H9 (cell line): ENCODE results near the gene DRGX. TPM values are rescaled to one million over a fixed set of nuclear protein-coding genes. Genes with fewer than 3 reads are reported as not detected.

ENCODE experiments used
- DNase-seq: peaks from one replicate; pipeline ENCODE4 v3.0.0-alpha.2; 2017
- H2AFZ ChIP-seq: one replicate; pipeline ENCODE4 v1.6.1; 2013; ENCODE audit warnings: mild to moderate bottlenecking, low read length, control low read depth, moderate library complexity
- H2AK5ac ChIP-seq: 2 replicates; pipeline ENCODE4 v1.6.1; 2013; ENCODE audit warnings: low read length, control low read depth, mixed read lengths; ENCODE audit not compliant: insufficient read length
- H2BK120ac ChIP-seq: one replicate; pipeline ENCODE4 v1.6.1; 2013; ENCODE audit warnings: low read depth, mild to moderate bottlenecking, low read length, control low read depth, inconsistent platforms; ENCODE audit not compliant: poor library complexity, severe bottlenecking
- H2BK12ac ChIP-seq: 2 replicates; pipeline ENCODE4 v1.6.1; 2013; ENCODE audit warnings: low read length, control low read depth, mixed read lengths, low read depth; ENCODE audit not compliant: insufficient read length
- H2BK15ac ChIP-seq: 2 replicates; pipeline ENCODE4 v1.6.1; 2013; ENCODE audit warnings: low read depth, low read length, control low read depth
- H2BK20ac ChIP-seq: one replicate; pipeline ENCODE4 v1.6.1; 2013; ENCODE audit warnings: low read depth, mild to moderate bottlenecking, low read length, control low read depth, inconsistent platforms; ENCODE audit not compliant: poor library complexity, severe bottlenecking
- H2BK5ac ChIP-seq: 2 replicates; pipeline ENCODE4 v1.6.1; 2013; ENCODE audit warnings: low read length, control low read depth, mixed read lengths; ENCODE audit not compliant: insufficient read length
- H3K14ac ChIP-seq: 2 replicates; pipeline ENCODE4 v1.6.1; 2013; ENCODE audit warnings: low read length, control low read depth; ENCODE audit not compliant: insufficient read depth
- H3K18ac ChIP-seq: 2 replicates; pipeline ENCODE4 v1.6.1; 2013; ENCODE audit warnings: low read depth, mild to moderate bottlenecking, mixed read lengths, low read length, control low read depth; ENCODE audit not compliant: insufficient read length
- H3K23ac ChIP-seq: 2 replicates; pipeline ENCODE4 v1.6.1; 2013; ENCODE audit warnings: low read length, control low read depth, mixed read lengths, low read depth; ENCODE audit not compliant: insufficient read length
- H3K23me2 ChIP-seq: 2 replicates; pipeline ENCODE4 v1.6.1; 2013; ENCODE audit warnings: low read depth, mild to moderate bottlenecking, mixed read lengths, low read length, control low read depth; ENCODE audit not compliant: insufficient read length, poor library complexity, severe bottlenecking
- H3K27ac ChIP-seq: 2 replicates; pipeline ENCODE4 v1.5.1; 2013; ENCODE audit warnings: low read length, control low read depth, mixed read lengths, low read depth; ENCODE audit not compliant: insufficient read length
- H3K27me3 ChIP-seq: 2 replicates; pipeline ENCODE4 v1.6.1; 2013; ENCODE audit warnings: low read length, control low read depth, inconsistent platforms; ENCODE audit not compliant: insufficient read depth
- H3K4ac ChIP-seq: 2 replicates; pipeline ENCODE4 v1.6.1; 2013; ENCODE audit warnings: low read depth, mild to moderate bottlenecking, control low read depth, inconsistent platforms, low read length, moderate library complexity
- H3K4me1 ChIP-seq: 2 replicates; pipeline ENCODE4 v1.6.1; 2013; ENCODE audit warnings: low read length, control low read depth, inconsistent platforms; ENCODE audit not compliant: insufficient read depth
- H3K4me2 ChIP-seq: 2 replicates; pipeline ENCODE4 v1.6.1; 2013; ENCODE audit warnings: low read length, control low read depth, mixed read lengths; ENCODE audit not compliant: insufficient read length, insufficient read depth
- H3K56ac ChIP-seq: 2 replicates; pipeline ENCODE4 v1.6.1; 2013; ENCODE audit warnings: low read depth, mild to moderate bottlenecking, mixed read lengths, low read length, control low read depth; ENCODE audit not compliant: insufficient read length
- H3K79me1 ChIP-seq: 2 replicates; pipeline ENCODE4 v1.6.1; 2013; ENCODE audit warnings: low read depth, mild to moderate bottlenecking, moderate library complexity, low read length, control low read depth, inconsistent platforms; ENCODE audit not compliant: insufficient read depth, poor library complexity, severe bottlenecking
- H3K79me2 ChIP-seq: 2 replicates; pipeline ENCODE4 v1.6.1; 2013; ENCODE audit warnings: low read length, control low read depth, inconsistent platforms; ENCODE audit not compliant: insufficient read depth
- H3K9ac ChIP-seq: 2 replicates; pipeline ENCODE4 v1.6.1; 2013; ENCODE audit warnings: low read length, control low read depth, mixed read lengths; ENCODE audit not compliant: insufficient read length; ENCODE audit errors: extremely low read depth
- H3K9me3 ChIP-seq: one replicate; pipeline ENCODE4 v1.6.1; 2013; ENCODE audit warnings: low read depth, low read length, inconsistent platforms; ENCODE audit not compliant: control insufficient read depth
- H3T11ph ChIP-seq: one replicate; pipeline ENCODE4 v1.6.1; 2013; ENCODE audit warnings: mild to moderate bottlenecking, low read length, control low read depth, inconsistent platforms
- H4K20me1 ChIP-seq: one replicate; pipeline ENCODE4 v1.6.1; 2013; ENCODE audit not compliant: control insufficient read depth, insufficient read length, insufficient read depth
- H4K5ac ChIP-seq: 2 replicates; pipeline ENCODE4 v1.6.1; 2013; ENCODE audit warnings: low read depth, mild to moderate bottlenecking, mixed read lengths, low read length, control low read depth; ENCODE audit not compliant: insufficient read length
- H4K8ac ChIP-seq: replicated peaks from 2 replicates; pipeline ENCODE4 v1.6.1; 2013; ENCODE audit warnings: low read length, control low read depth, mixed read lengths, low read depth; ENCODE audit not compliant: insufficient read length
- H4K91ac ChIP-seq: 2 replicates; pipeline ENCODE4 v1.6.1; 2013; ENCODE audit warnings: low read depth, mild to moderate bottlenecking, moderate library complexity, mixed read lengths, low read length, control low read depth; ENCODE audit not compliant: insufficient read length
- H3K27ac Mint-ChIP-seq, 3 experiments: 2 replicates in 2 of 3; 3 replicates in 1 of 3; pipeline ENCODE4 v1.8.0; 2020 to 2021; ENCODE audit warnings: mixed read lengths in 3 of 3, mild to moderate bottlenecking in 1 of 3, moderate library complexity in 1 of 3
- H3K27me3 Mint-ChIP-seq: 2 replicates; pipeline ENCODE4 v1.8.0; 2021; ENCODE audit warnings: low read depth, mild to moderate bottlenecking, moderate library complexity, mixed read lengths
- H3K36me3 Mint-ChIP-seq, 3 experiments: 2 replicates in 2 of 3; 3 replicates in 1 of 3; pipeline ENCODE4 v1.8.0; 2020 to 2021; ENCODE audit warnings: low read depth in 3 of 3, mixed read lengths in 3 of 3; ENCODE audit not compliant: insufficient read depth in 1 of 3
- H3K4me1 Mint-ChIP-seq, 2 experiments: 2 replicates each; pipeline ENCODE4 v1.8.0; 2020; ENCODE audit warnings: mixed read lengths in 2 of 2
- H3K4me3 Mint-ChIP-seq, 2 experiments: 2 replicates in 1 of 2; 3 replicates in 1 of 2; pipeline ENCODE4 v1.8.0; 2020 to 2021; ENCODE audit warnings: mild to moderate bottlenecking in 2 of 2, mixed read lengths in 2 of 2, moderate library complexity in 1 of 2
- H3K9me3 Mint-ChIP-seq, 2 experiments: 2 replicates in 1 of 2; 3 replicates in 1 of 2; pipeline ENCODE4 v1.8.0; 2020; ENCODE audit warnings: mild to moderate bottlenecking in 2 of 2, mixed read lengths in 2 of 2, moderate library complexity in 1 of 2
- WGBS: extraction: QIAGEN DNeasy Blood & Tissue Kit; methylation state at CpG from one replicate; pipeline ENCODE4 v1.1.7; 2013; ENCODE audit warnings: missing lambda C conversion rate, low lambda C conversion rate, mixed read lengths; ENCODE audit not compliant: insufficient read length; ENCODE audit errors: extremely low coverage; 5-methylcytosine and 5-hydroxymethylcytosine counted together
- total RNA-seq: library from RNA; stranded (reverse); gene quantifications from 2 replicates; pipeline ENCODE4 v1.2.1, GENCODE V29; 2021
- TF ChIP-seq, protein P1 (sequence below): fragments of 200-600 bp; sonication (generic); conservative IDR thresholded peaks from 3 replicates; pipeline ENCODE4 v1.8.0; 2021; ENCODE audit warnings: antibody characterized with exemption, mild to moderate bottlenecking

DRGX gene
- total RNA-seq, 1 experiment from 2014 or later = not detected

DNA sequence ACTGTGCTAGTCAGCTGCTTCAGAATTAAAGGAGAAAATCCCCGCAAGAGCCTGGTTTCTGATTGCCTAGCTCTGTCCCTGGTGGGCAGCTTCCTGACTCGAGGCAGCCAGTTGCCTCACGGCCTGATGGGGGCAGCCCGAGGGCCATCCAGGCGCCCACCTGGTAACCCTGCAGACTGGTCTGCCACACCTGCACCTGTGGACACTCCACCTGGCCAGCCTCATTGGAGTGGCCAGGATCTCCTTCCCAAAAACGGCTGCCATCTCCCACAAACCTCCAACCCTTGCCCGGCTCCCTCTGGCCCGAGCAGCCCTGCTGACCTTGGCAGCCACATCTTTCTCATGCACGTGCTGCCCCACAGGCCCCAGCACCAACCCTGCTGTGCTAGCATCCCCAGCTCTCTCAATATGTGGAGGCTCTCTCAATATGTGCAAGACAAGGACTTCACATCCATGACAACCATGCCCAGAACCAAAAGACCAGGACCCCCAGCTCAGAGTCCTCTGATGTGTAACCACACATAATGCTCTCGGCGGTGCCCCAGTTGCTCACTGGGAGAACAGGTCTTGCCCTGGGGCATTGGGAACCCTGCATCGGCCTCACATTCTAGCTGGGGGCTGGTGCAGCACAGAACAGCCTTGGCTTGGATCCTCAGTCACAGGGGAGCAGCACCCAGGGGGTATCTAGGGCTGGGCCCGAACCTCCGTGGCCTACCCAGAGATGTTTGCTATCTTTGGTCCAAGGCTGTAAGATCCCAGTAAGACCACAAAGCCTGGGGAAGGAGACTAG is 14.6 kb downstream of the DRGX start:
- Histone ChIP-seq H2BK120ac (no peak overlapping the region), H4K20me1 (no peaks in the 10 kb centered on the region), H3K27ac (no peak overlapping the region), H3K4me2 (no peak overlapping the region), H3K56ac (no peak overlapping the region), H3K23ac (no peak overlapping the region), H3K79me2 (no peaks in the 10 kb centered on the region), H2AK5ac (no peak overlapping the region), H3K14ac (no peak overlapping the region; the same call in 1 of the 2 replicates), H2BK20ac (no peak overlapping the region), H2BK12ac (no peak overlapping the region), H4K8ac (no peak overlapping the region), H3K9me3 (no peaks in the 10 kb centered on the region), H3K23me2 (no peaks in the 10 kb centered on the region), H3K27me3 (no peaks in the 10 kb centered on the region), H3K4me1 (no peaks in the 10 kb centered on the region), H3K79me1 (no peaks in the 10 kb centered on the region), H2BK5ac (no peak overlapping the region), H3K4ac (no peak overlapping the region), H2AFZ (no peak overlapping the region), H3K18ac (no peak overlapping the region), H3K9ac (no peak overlapping the region), H2BK15ac (no peak overlapping the region), H3T11ph (no peak overlapping the region), H4K91ac (no peak overlapping the region), H4K5ac (no peak overlapping the region)
- no peak overlapping the region for H3K4me3 Mint-ChIP-seq
- H3K4me1 Mint-ChIP-seq = peaks cover 2 to 5% of the 10 kb centered on the region in 2 experiments; a peak in 1 of 4 replicates
- no peaks in the 10 kb centered on the region; a peak in 1 of 7 replicates for H3K36me3 Mint-ChIP-seq
- no peaks in the 10 kb centered on the region for H3K9me3 Mint-ChIP-seq
- H3K27ac Mint-ChIP-seq = no peak overlapping the region; a peak in 1 of 7 replicates
- DNase-seq = no peak
- TF ChIP-seq, protein P1, sequence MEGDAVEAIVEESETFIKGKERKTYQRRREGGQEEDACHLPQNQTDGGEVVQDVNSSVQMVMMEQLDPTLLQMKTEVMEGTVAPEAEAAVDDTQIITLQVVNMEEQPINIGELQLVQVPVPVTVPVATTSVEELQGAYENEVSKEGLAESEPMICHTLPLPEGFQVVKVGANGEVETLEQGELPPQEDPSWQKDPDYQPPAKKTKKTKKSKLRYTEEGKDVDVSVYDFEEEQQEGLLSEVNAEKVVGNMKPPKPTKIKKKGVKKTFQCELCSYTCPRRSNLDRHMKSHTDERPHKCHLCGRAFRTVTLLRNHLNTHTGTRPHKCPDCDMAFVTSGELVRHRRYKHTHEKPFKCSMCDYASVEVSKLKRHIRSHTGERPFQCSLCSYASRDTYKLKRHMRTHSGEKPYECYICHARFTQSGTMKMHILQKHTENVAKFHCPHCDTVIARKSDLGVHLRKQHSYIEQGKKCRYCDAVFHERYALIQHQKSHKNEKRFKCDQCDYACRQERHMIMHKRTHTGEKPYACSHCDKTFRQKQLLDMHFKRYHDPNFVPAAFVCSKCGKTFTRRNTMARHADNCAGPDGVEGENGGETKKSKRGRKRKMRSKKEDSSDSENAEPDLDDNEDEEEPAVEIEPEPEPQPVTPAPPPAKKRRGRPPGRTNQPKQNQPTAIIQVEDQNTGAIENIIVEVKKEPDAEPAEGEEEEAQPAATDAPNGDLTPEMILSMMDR = no peak
- WGBS = no CpG with 5 or more reads among the region's 14 CpGs
- peaks cover 25% of the 10 kb centered on the region for H3K27me3 Mint-ChIP-seq
